ENCODE data around the gene CWF19L1. TPM values are rescaled to one million over a fixed set of nuclear protein-coding genes. Genes with fewer than 3 reads are reported as not detected.
"Not testable (repeated sequence)": the region's sequence is repeated elsewhere in the genome, so short reads cannot be mapped to it uniquely, and the experiment has no call there.

Gene CWF19L1
- polyA plus RNA-seq, 1 of the 3 experiments (the other 2 are of a cell fraction): 7.1 TPM

GRCh38 chr10:100303724-100304319 lies 36.4 kb upstream of the CWF19L1 start:
- no peak overlapping the region for H3K4me2 ChIP-seq
- peak; percentile 57 for DNase-seq

GRCh38 chr10:100301123-100301522 lies 33.7 kb upstream of the CWF19L1 start:
- H3K9me2 ChIP-seq; H3F3A ChIP-seq (replicated peaks; ENCODE audit: insufficient read depth); H3K36me3 ChIP-seq (replicated peaks in 1 of 2; ENCODE audit: control insufficient read depth in 1 of 2, insufficient read depth in 2 of 2, low read length in 1 of 2); H4K20me1 ChIP-seq (ENCODE audit: insufficient read depth); H3K4me1 ChIP-seq (ENCODE audit: control insufficient read depth in 1 of 2, insufficient read depth in 2 of 2, low read depth in 1 of 2, low read length in 1 of 2); H3K27ac ChIP-seq (ENCODE audit: low read depth in 2 of 2, low read length in 1 of 2); H2AFZ ChIP-seq (ENCODE audit: low read depth); DNase-seq; H3K9ac ChIP-seq; H3K4me2 ChIP-seq; H3K79me2 ChIP-seq (ENCODE audit: insufficient read depth); H3K4me3 ChIP-seq (ENCODE audit: low read depth in 2 of 2, low read length in 1 of 2); POLR2A ChIA-PET; H3K9me3 ChIP-seq: not testable (repeated sequence)
- WGBS (ENCODE audit: low lambda C conversion rate): 15% methylated on average over 5 of the region's 5 CpGs
- CTCF ChIA-PET: interaction anchor here (1.5 to 4.0 kb wide), 4 partner anchors 10 to 133 kb away, joined by 4 to 36 read pairs (median 16); no protein-coding TSS in a partner anchor
- peaks cover 54% of the 10 kb centered on the region for H3K27me3 ChIP-seq (ENCODE audit: insufficient read depth)

More at GRCh38 chr10:100303724-100304319, 36.4 kb upstream of the CWF19L1 start:
- no peak overlapping the region for H2AFZ ChIP-seq (ENCODE audit: low read depth)
- H3F3A ChIP-seq (replicated peaks; ENCODE audit: insufficient read depth): no peaks in the 10 kb centered on the region
- H4K20me1 ChIP-seq (ENCODE audit: insufficient read depth): no peaks in the 10 kb centered on the region
- POLR2A ChIA-PET: no interaction called here
- WGBS (ENCODE audit: low lambda C conversion rate): 9% methylated on average over 7 of the region's 7 CpGs
- H3K36me3 ChIP-seq (replicated peaks in 1 of 2; ENCODE audit: control insufficient read depth in 1 of 2, insufficient read depth in 2 of 2, low read length in 1 of 2): no peaks in the 10 kb centered on the region
- H3K9me3 ChIP-seq: no peaks in the 10 kb centered on the region
- no peak overlapping the region; a peak in 1 of 4 replicates for H3K4me3 ChIP-seq (ENCODE audit: low read depth in 2 of 2, low read length in 1 of 2)
- H3K9ac ChIP-seq: no peak overlapping the region
- TF ChIP-seq CTCF (IDR thresholded peaks at IDR 0.05): peak; percentile 70
- TF ChIP-seq SMC3 (IDR thresholded peaks at IDR 0.05; ENCODE audit: low read depth, low read length): peak; percentile 52
- TF ChIP-seq RCOR1 (IDR thresholded peaks at IDR 0.05; ENCODE audit: low read length): no peak
- TF ChIP-seq RFX5 (IDR thresholded peaks at IDR 0.05; ENCODE audit: low read length): no peak
- peak; percentile 76 for TF ChIP-seq RAD21 (IDR thresholded peaks at IDR 0.05; ENCODE audit: low read length)
- no peak for TF ChIP-seq ZBTB33 (IDR thresholded peaks at IDR 0.05; ENCODE audit: borderline replicate concordance, low read depth)
- no peak for TF ChIP-seq JUND (IDR thresholded peaks at IDR 0.05)
- no peak overlapping the region for H3K27ac ChIP-seq (ENCODE audit: low read depth in 2 of 2, low read length in 1 of 2)
- H3K27me3 ChIP-seq (ENCODE audit: insufficient read depth): peaks cover 31% of the 10 kb centered on the region
- H3K9me2 ChIP-seq: no peaks in the 10 kb centered on the region
- CTCF ChIA-PET: interaction anchor here (0.6 to 4.0 kb wide), 34 partner anchors 8 to 217 kb away, joined by 3 to 36 read pairs (median 4); partner anchors contain the start of gene PKD2L1
- no peaks in the 10 kb centered on the region for H3K79me2 ChIP-seq (ENCODE audit: insufficient read depth)
- no peaks in the 10 kb centered on the region for H3K4me1 ChIP-seq (ENCODE audit: control insufficient read depth in 1 of 2, insufficient read depth in 2 of 2, low read depth in 1 of 2, low read length in 1 of 2)
